H1 (cell line): ENCODE measurements around the gene RSAD1. TPM values are rescaled to one million over a fixed set of nuclear protein-coding genes. Genes with fewer than 3 reads are reported as not detected.

ENCODE experiments used
- CTCF ChIA-PET: fragments of 300-600 bp; sonication (Branson Sonifier 250); formaldehyde crosslinking; loops from one replicate; lab custom pipeline; 2021; ENCODE audit not compliant: partially characterized antibody; lab: Charles Lee
- POLR2A ChIA-PET: fragments of 300-600 bp; sonication (Branson Sonifier 250); formaldehyde crosslinking; loops from one replicate; lab custom pipeline; 2021; ENCODE audit warnings: inconsistent platforms; ENCODE audit not compliant: partially characterized antibody; lab: Charles Lee
- DNase-seq, 2 experiments: peaks; one replicate each; pipeline versions ENCODE4 v3.0.0 to v3.0.0-alpha.2; 2010 to 2022; ENCODE audit warnings: low spot score in 2 of 2, low read depth in 1 of 2, mixed read lengths in 1 of 2
- FAIRE-seq: peaks from 2 replicates; lab custom pipeline; 2011; peaks lifted over from hg19 to GRCh38; lab: Jason Lieb, UNC
- H2AFZ ChIP-seq: 2 replicates; pipeline ENCODE4 v1.8.1; 2012; ENCODE audit warnings: low read length, inconsistent platforms
- H2AK5ac ChIP-seq: 2 replicates; pipeline ENCODE4 v1.6.1; 2013; ENCODE audit warnings: low read depth, low read length
- H2BK120ac ChIP-seq: replicated peaks from 2 replicates; pipeline ENCODE3; 2013; ENCODE audit warnings: low read depth, low read length, inconsistent platforms
- H2BK12ac ChIP-seq: 2 replicates; pipeline ENCODE4 v1.6.1; 2013; ENCODE audit warnings: low read depth, low read length
- H2BK15ac ChIP-seq: 2 replicates; pipeline ENCODE4 v1.6.1; 2013; ENCODE audit warnings: low read length
- H2BK20ac ChIP-seq: 2 replicates; pipeline ENCODE4 v1.6.1; 2013; ENCODE audit warnings: low read length
- H2BK5ac ChIP-seq: 2 replicates; pipeline ENCODE4 v1.6.1; 2013; ENCODE audit warnings: low read depth, low read length
- H3K14ac ChIP-seq: 2 replicates; pipeline ENCODE4 v1.6.1; 2013; ENCODE audit warnings: inconsistent platforms; ENCODE audit not compliant: insufficient read length
- H3K18ac ChIP-seq: 2 replicates; pipeline ENCODE4 v1.6.1; 2013; ENCODE audit warnings: low read length; ENCODE audit errors: extremely low read depth
- H3K23ac ChIP-seq: 2 replicates; pipeline ENCODE4 v1.6.1; 2013; ENCODE audit warnings: inconsistent platforms; ENCODE audit not compliant: insufficient read length
- H3K23me2 ChIP-seq: 2 replicates; pipeline ENCODE4 v1.6.1; 2013; ENCODE audit warnings: low read depth, low read length
- H3K27ac ChIP-seq: 2 replicates; pipeline ENCODE4 v1.6.1; 2011; ENCODE audit warnings: low read depth, low read length, inconsistent platforms
- H3K27me3 ChIP-seq, 4 experiments: replicated peaks in 1 of 4; 1 replicate in 1 of 4; 2 replicates in 3 of 4; pipeline versions ENCODE4 v1.6.1 to v1.8.1; 2011 to 2013; ENCODE audit warnings: low read length in 3 of 4, mild to moderate bottlenecking in 3 of 4, inconsistent platforms in 2 of 4, mixed read lengths in 2 of 4, moderate library complexity in 1 of 4; ENCODE audit not compliant: control insufficient read depth in 3 of 4, insufficient read depth in 3 of 4; ENCODE audit errors: extremely low read depth in 1 of 4
- H3K36me3 ChIP-seq, 4 experiments: 2 replicates each; pipeline versions ENCODE4 v1.6.1 to v1.8.1; 2011 to 2013; ENCODE audit warnings: mild to moderate bottlenecking in 4 of 4, low read length in 3 of 4, moderate library complexity in 2 of 4, control low read depth in 1 of 4, inconsistent platforms in 1 of 4; ENCODE audit not compliant: insufficient read depth in 4 of 4, control insufficient read depth in 2 of 4
- H3K4ac ChIP-seq: replicated peaks from 2 replicates; pipeline ENCODE3; 2013; ENCODE audit warnings: low read length, low read depth, mixed read lengths, inconsistent platforms; ENCODE audit not compliant: insufficient read length
- H3K4me1 ChIP-seq, 4 experiments: replicated peaks in 1 of 4; 1 replicate in 1 of 4; 2 replicates in 3 of 4; pipeline versions ENCODE4 v1.6.1 to v1.8.1; 2011 to 2013; ENCODE audit warnings: low read length in 3 of 4, inconsistent platforms in 2 of 4, mixed read lengths in 1 of 4; ENCODE audit not compliant: insufficient read depth in 4 of 4, control insufficient read depth in 3 of 4
- H3K4me2 ChIP-seq, 2 experiments: 2 replicates each; pipeline versions ENCODE4 v1.6.1 to v1.8.1; 2011 to 2013; ENCODE audit warnings: low read depth in 2 of 2, low read length in 2 of 2, control low read depth in 1 of 2, inconsistent platforms in 1 of 2, mild to moderate bottlenecking in 1 of 2; ENCODE audit not compliant: insufficient read depth in 1 of 2
- H3K4me3 ChIP-seq, 4 experiments: fragments of 200-600, 300-600 bp in 1 of 4; sonication (generic), shearing (Covaris generic), sonication (Bioruptor Twin) in 1 of 4; 2 replicates each; pipeline versions ENCODE4 v1.5.1 to v1.8.1; 2011 to 2016; ENCODE audit warnings: low read length in 4 of 4, low read depth in 3 of 4, control low read depth in 2 of 4, inconsistent platforms in 2 of 4, mild to moderate bottlenecking in 2 of 4, mixed read lengths in 1 of 4, moderate library complexity in 1 of 4; ENCODE audit not compliant: insufficient read depth in 2 of 4; ENCODE audit errors: extremely low read depth in 1 of 4
- H3K56ac ChIP-seq: replicated peaks from 2 replicates; pipeline ENCODE3; 2013; ENCODE audit warnings: low read depth, mild to moderate bottlenecking, mixed read lengths, low read length, inconsistent platforms; ENCODE audit not compliant: insufficient read length
- H3K79me1 ChIP-seq: 2 replicates; pipeline ENCODE4 v1.6.1; 2013; ENCODE audit warnings: low read depth, low read length, control low read depth
- H3K79me2 ChIP-seq, 2 experiments: 2 replicates each; pipeline versions ENCODE4 v1.6.1 to v1.8.1; 2012 to 2013; ENCODE audit warnings: low read length in 2 of 2, mild to moderate bottlenecking in 2 of 2, inconsistent platforms in 1 of 2; ENCODE audit not compliant: insufficient read depth in 2 of 2, control insufficient read depth in 1 of 2
- H3K9ac ChIP-seq, 4 experiments: replicated peaks in 1 of 4; 1 replicate in 1 of 4; 2 replicates in 3 of 4; pipeline versions ENCODE4 v1.6.1 to v1.8.1; 2011 to 2013; ENCODE audit warnings: low read depth in 3 of 4, low read length in 3 of 4, control low read depth in 2 of 4, mild to moderate bottlenecking in 2 of 4, moderate library complexity in 2 of 4, inconsistent platforms in 1 of 4; ENCODE audit errors: extremely low read depth in 1 of 4
- H3K9me3 ChIP-seq, 2 experiments: 2 replicates each; pipeline versions ENCODE4 v1.6.1 to v1.8.1; 2012 to 2013; ENCODE audit warnings: mild to moderate bottlenecking in 2 of 2, moderate library complexity in 2 of 2, control low read depth in 1 of 2, inconsistent platforms in 1 of 2, low read depth in 1 of 2, low read length in 1 of 2, mixed read lengths in 1 of 2; ENCODE audit not compliant: insufficient read depth in 2 of 2
- H4K20me1 ChIP-seq, 2 experiments: replicated peaks in 1 of 2; 2 replicates each; pipeline versions ENCODE3 to v1.8.1; 2011 to 2013; ENCODE audit warnings: inconsistent platforms in 2 of 2, low read length in 2 of 2, mild to moderate bottlenecking in 1 of 2; ENCODE audit not compliant: insufficient read depth in 2 of 2, control insufficient read depth in 1 of 2
- H4K5ac ChIP-seq: 2 replicates; pipeline ENCODE4 v1.6.1; 2013; ENCODE audit warnings: low read length, low read depth, mixed read lengths, inconsistent platforms; ENCODE audit not compliant: insufficient read length
- H4K8ac ChIP-seq: 2 replicates; pipeline ENCODE4 v1.8.0; 2013; ENCODE audit warnings: mild to moderate bottlenecking, moderate library complexity, low read length, inconsistent platforms; ENCODE audit not compliant: insufficient read depth; ENCODE audit errors: extremely low read depth
- H4K91ac ChIP-seq: replicated peaks from 2 replicates; pipeline ENCODE3; 2013; ENCODE audit warnings: low read length, mixed read lengths, inconsistent platforms; ENCODE audit not compliant: insufficient read length
- BRCA1 ChIP-seq: IDR thresholded peaks from 2 replicates; pipeline ENCODE4 v1.6.1; 2012; ENCODE audit warnings: low read depth, low read length, improper control_type of control experiment
- CREB1 ChIP-seq: IDR thresholded peaks from 2 replicates; pipeline ENCODE4 v1.6.1; 2012; ENCODE audit warnings: inconsistent platforms
- GABPA ChIP-seq: IDR thresholded peaks from 2 replicates; pipeline ENCODE4 v1.6.1; 2011; ENCODE audit warnings: mild to moderate bottlenecking, low read length, moderate library complexity, borderline replicate concordance; ENCODE audit not compliant: insufficient read depth
- KDM5A ChIP-seq: fragments of 200-600 bp; IDR thresholded peaks from 2 replicates; pipeline ENCODE4 v1.7.1; 2012; ENCODE audit warnings: mild to moderate bottlenecking, low read length, inconsistent platforms, mixed read lengths
- POLR2A ChIP-seq, 2 experiments: IDR thresholded peaks; 1 replicate in 1 of 2; 2 replicates in 1 of 2; pipeline ENCODE4 v1.6.1; 2011; ENCODE audit warnings: low read depth in 2 of 2, low read length in 2 of 2, mild to moderate bottlenecking in 2 of 2; ENCODE audit errors: control extremely low read depth in 1 of 2
- RBBP5 ChIP-seq: IDR thresholded peaks from 2 replicates; pipeline ENCODE4 v1.7.1; 2012; ENCODE audit warnings: low read depth, mild to moderate bottlenecking, inconsistent platforms, low read length, moderate library complexity, borderline replicate concordance
- SIN3A ChIP-seq, 2 experiments: IDR thresholded peaks in 1 of 2; conservative IDR thresholded peaks in 1 of 2; 2 replicates each; pipeline ENCODE4 v1.6.1; 2011 to 2012; ENCODE audit warnings: low read length in 2 of 2, improper control_type of control experiment in 1 of 2, low read depth in 1 of 2, mild to moderate bottlenecking in 1 of 2
- TBP ChIP-seq: IDR thresholded peaks from 2 replicates; pipeline ENCODE4 v1.6.1; 2011; ENCODE audit warnings: low read depth, low read length, improper control_type of control experiment
- TCF12 ChIP-seq: IDR thresholded peaks from 2 replicates; pipeline ENCODE4 v1.6.1; 2011; ENCODE audit warnings: low read depth, mild to moderate bottlenecking, low read length
- WGBS, 2 experiments: shearing (Covaris generic) in 1 of 2; methylation state at CpG; one replicate each; pipeline versions ENCODE4 v1.1.6 to v1.1.7; 2013 to 2015; ENCODE audit warnings: low lambda C conversion rate in 2 of 2, mixed read lengths in 2 of 2, inconsistent platforms in 1 of 2, low coverage in 1 of 2, missing lambda C conversion rate in 1 of 2; ENCODE audit not compliant: insufficient replicate concordance in 2 of 2, insufficient coverage in 1 of 2, insufficient read length in 1 of 2; ENCODE audit errors: extremely low coverage in 1 of 2, missing lambda C conversion rate in 1 of 2; 5-methylcytosine and 5-hydroxymethylcytosine counted together
- polyA plus RNA-seq, 7 experiments: library from polyadenylated mRNA; depleted of rRNA in 3 of 7; stranded (reverse) in 5 of 7; unstranded in 2 of 7; fragments of >200 nt in 5 of 7; fragments of 200-250 nt in 2 of 7; gene quantifications; 1 replicate in 5 of 7; 2 replicates in 1 of 7; 4 replicates in 1 of 7; pipeline versions ENCODE4 v1.2.1 to v1.2.3, GENCODE V29; 2011 to 2013; ENCODE audit warnings: missing spikeins in 2 of 7, mixed read lengths in 2 of 7
- total RNA-seq: library from RNA; stranded (reverse); fragmentation: NEBNext Ultra II Directional; extraction: Animal tissue kit (Norgen Biotek cat#: 25700); gene quantifications from 2 replicates; pipeline ENCODE4 v1.2.1, GENCODE V29; 2021
- TF ChIP-seq, protein P1 (sequence below): IDR thresholded peaks from 2 replicates; pipeline ENCODE4 v1.6.1; 2012; ENCODE audit warnings: inconsistent platforms
- TF ChIP-seq, protein P2 (sequence below): IDR thresholded peaks from 2 replicates; pipeline ENCODE4 v1.6.1; 2012; ENCODE audit warnings: low read length, inconsistent platforms

The RSAD1 gene
- total and polyA plus RNA-seq, 2 of the 8 experiments (the other 6 are each of a cell fraction or from before 2014, with no cell fraction given) = 17.9 to 33.5 TPM

DNA sequence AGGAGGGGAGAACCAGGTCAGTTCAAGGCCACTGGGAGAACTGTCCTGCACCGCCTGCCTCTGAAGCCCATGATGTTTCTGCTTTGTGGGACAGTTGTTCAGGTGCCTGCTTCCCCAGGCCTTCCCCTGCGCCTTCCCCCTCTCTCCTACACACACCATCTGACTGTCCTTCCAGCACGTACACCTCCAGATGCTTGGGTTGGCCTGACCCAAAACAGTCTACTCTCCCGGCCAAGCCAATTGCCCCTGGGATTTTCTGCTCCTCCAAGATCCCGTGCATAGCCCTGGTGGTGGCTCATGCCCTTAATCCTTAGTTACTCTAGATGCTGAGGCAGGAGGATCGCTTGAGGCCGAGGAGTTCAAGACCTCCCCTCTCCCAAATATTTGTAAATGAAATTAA is 684 bp upstream of the RSAD1 start:
- H3K4me1 ChIP-seq = peaks cover 0 to 10% (median 6%) of the 10 kb centered on the region in 4 experiments; a peak in 6 of 7 replicates
- no peak overlapping the region for H4K8ac ChIP-seq
- peaks cover 0 to 4% (median under 1%) of the 10 kb centered on the region in 4 experiments; a peak in 2 of 7 replicates for H3K27me3 ChIP-seq
- H3K18ac ChIP-seq = no peak overlapping the region
- DNase-seq = no peak
- H3K79me1 ChIP-seq = no peaks in the 10 kb centered on the region
- no peak for FAIRE-seq
- H2BK120ac ChIP-seq = no peak overlapping the region
- H2BK5ac ChIP-seq = no peak overlapping the region
- peaks cover 0 to 2% of the 10 kb centered on the region in 2 experiments for H4K20me1 ChIP-seq
- H2AK5ac ChIP-seq = 0 out of 2 replicates have a peak overlapping the region, but pooled peaks have one; percentile 34
- H3K9me3 ChIP-seq = no peaks in the 10 kb centered on the region
- H3K9ac ChIP-seq = no peak overlapping the region
- no peak overlapping the region for H3K14ac ChIP-seq
- peak overlapping the region; percentile 55 to 87 for H3K4me2 ChIP-seq
- H3K79me2 ChIP-seq = peaks cover 0 to 3% of the 10 kb centered on the region in 2 experiments; a peak in 1 of 4 replicates
- ChIA-PET CTCF (interaction anchor here (0.7 to 2.4 kb wide), 14 partner anchors 10 to 216 kb away, joined by 3 to 39 read pairs (median 5); partner anchors contain the start of genes CHAD and LRRC59), POLR2A (interaction anchor here (1.7 kb wide), 2 partner anchors 9 to 80 kb away, joined by 7 to 10 read pairs; partner anchors contain the start of genes CHAD and LRRC59)
- no peaks in the 10 kb centered on the region; a peak in 1 of 8 replicates for H3K36me3 ChIP-seq
- H4K5ac ChIP-seq = no peak overlapping the region
- peak overlapping the region; percentile 80; the same call in 1 of the 2 replicates for H2BK20ac ChIP-seq
- no peak overlapping the region for H4K91ac ChIP-seq
- H3K4me3 ChIP-seq = peak overlapping the region in 3 of 4 experiments; percentile 46 to 74 (median 69); a peak in 4 of 8 replicates
- 89% methylated on average over 6 of the region's 7 CpGs; no CpG with 5 or more reads in 1 of the 2 experiments for WGBS, 2 experiments
- no peak overlapping the region for H3K4ac ChIP-seq
- no peak overlapping the region for H3K56ac ChIP-seq
- H2BK15ac ChIP-seq = 0 out of 2 replicates have a peak overlapping the region, but pooled peaks have one; percentile 88
- H3K23ac ChIP-seq = no peak overlapping the region
- H3K27ac ChIP-seq = no peak overlapping the region
- peaks cover 8% of the 10 kb centered on the region for H3K23me2 ChIP-seq
- H2BK12ac ChIP-seq = peak overlapping the region; percentile 50; the same call in 1 of the 2 replicates
- peak overlapping the region; percentile 97 for H2AFZ ChIP-seq
- no peak for TF ChIP-seq CREB1
- TF ChIP-seq RBBP5 = no peak
- TF ChIP-seq, protein P1, sequence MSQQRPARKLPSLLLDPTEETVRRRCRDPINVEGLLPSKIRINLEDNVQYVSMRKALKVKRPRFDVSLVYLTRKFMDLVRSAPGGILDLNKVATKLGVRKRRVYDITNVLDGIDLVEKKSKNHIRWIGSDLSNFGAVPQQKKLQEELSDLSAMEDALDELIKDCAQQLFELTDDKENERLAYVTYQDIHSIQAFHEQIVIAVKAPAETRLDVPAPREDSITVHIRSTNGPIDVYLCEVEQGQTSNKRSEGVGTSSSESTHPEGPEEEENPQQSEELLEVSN = no peak
- TF ChIP-seq SIN3A (conservative IDR thresholded peaks at IDR 0.05 in 1 of 2, IDR thresholded peaks at IDR 0.05 in 1 of 2; ENCODE audit: low read depth in 1 of 2, low read length in 2 of 2) = no peak
- no peak for TF ChIP-seq KDM5A
- no peak for TF ChIP-seq TCF12
- no peak for TF ChIP-seq TBP
- no peak for TF ChIP-seq POLR2A (IDR thresholded peaks at IDR 0.05; ENCODE audit: control extremely low read depth in 1 of 2, low read depth in 2 of 2, low read length in 2 of 2)
- TF ChIP-seq GABPA = no peak
- no peak for TF ChIP-seq BRCA1
- TF ChIP-seq, protein P2, sequence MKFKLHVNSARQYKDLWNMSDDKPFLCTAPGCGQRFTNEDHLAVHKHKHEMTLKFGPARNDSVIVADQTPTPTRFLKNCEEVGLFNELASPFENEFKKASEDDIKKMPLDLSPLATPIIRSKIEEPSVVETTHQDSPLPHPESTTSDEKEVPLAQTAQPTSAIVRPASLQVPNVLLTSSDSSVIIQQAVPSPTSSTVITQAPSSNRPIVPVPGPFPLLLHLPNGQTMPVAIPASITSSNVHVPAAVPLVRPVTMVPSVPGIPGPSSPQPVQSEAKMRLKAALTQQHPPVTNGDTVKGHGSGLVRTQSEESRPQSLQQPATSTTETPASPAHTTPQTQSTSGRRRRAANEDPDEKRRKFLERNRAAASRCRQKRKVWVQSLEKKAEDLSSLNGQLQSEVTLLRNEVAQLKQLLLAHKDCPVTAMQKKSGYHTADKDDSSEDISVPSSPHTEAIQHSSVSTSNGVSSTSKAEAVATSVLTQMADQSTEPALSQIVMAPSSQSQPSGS = no peak
